ENCODE measurements around the gene FBXW9.
"Not testable (repeated sequence)": the region's sequence is repeated elsewhere in the genome, so short reads cannot be mapped to it uniquely, and the experiment has no call there.

The FBXW9 gene

DNA sequence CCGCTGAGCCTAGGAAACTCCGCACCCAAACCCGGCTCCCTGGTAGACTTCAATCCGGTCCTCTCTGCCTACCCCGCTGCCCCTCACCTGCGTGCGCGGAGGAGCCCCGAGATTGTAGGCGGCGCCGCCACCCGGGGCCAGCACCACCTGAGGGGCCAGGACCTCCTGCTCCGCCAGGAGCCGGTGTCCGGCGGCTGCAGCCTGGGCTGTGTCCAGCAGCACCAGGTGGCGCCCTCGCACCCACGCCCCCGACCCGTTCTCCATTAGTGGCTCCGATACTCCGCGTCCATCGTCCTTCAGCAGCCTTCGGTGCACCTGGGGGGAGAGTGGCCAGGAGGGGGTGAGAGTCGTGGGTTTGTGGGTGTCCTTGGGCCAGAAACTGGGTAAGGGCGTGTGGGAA, 48.3 kb downstream of the FBXW9 start:
- no peak for DNase-seq

DNA sequence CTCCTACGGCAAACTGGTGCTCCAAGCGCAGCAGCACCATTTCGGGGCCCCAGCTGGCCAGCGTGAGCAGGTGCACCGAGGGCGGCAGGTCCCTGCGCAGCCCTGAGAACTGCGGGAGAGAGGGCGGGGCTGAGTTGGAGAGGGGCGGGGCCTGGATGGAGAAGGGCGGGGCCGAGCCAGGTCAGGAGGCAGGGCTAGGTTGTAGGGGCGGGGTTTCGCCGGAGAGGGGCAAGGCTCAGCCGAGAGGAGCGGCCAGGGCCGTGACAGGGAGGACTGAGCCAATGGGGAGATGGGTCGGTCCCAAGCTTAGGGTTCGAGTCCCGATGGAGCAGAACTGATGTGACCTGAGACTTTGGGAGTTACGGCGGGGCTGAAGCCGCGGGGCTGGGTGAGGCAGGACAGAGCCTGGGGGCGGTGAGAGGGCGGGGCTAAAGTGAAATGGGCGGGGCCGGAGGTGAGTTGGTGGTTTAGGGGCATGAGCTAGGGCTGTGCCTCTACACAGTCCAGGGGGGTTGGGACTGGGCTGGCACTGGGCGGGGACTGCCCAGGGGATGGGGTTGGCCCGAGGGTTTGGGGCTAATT, 48.9 kb downstream of the FBXW9 start:
- DNase-seq: peak; percentile 50

DNA sequence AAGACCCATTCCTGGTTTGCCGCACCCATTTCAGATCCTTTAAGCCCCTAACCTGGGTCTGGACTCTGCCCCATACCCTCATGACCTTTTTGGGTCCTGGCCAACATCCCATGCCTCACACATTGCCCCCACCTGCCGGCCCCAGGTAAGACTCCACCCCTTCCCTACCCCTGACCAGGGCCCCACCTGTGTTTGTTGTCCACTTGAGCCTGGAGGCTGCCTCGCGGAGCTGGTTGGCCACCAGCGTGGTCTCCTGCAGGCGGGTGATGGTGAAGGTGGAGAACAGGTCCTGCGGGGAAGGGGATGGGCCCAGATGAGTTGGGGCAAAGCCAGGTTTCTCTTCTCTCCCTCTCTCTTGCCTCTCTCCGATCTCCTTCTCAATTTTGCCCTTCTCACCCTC, 49.4 kb downstream of the FBXW9 start:
- DNase-seq: no peak

DNA sequence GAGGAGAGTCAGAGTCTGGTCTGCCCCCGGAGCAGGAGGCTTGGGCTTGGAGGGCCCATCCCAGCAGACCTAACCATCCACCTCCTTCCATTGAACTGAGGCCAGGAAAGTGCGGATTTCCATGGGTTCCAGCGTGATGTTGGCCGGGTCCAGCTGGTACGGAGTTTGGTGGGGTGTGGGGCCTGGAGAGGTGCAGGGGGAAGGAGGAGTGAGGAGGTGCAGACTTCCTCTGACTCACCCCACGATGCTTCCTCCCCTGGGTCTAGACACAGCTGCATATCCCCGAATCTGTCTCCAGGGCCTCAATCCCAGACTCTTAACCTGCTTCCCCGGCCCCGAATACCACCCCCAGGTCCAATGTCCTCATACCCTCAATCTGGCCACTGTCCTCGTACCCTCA, 49.9 kb downstream of the FBXW9 start:
- DNase-seq: no peak

DNA sequence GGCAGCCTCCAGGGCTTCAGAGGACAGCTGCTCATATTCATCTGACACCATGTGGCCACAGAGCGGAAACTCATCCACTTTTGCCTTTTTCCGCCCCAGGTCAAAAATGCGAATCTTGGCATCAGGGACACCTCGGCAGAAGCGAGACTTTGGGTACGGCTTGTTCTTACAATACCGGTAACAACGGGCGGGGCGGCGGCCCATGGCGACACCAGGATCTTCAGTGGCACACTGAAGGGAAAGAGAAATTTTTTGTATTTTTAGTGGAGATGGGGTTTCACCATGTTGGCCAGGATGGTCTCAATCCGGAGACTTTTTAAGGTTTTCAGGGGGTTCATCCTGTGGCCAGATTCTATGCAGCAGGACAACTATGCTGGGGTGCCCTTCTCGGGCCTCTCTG, 52.7 kb downstream of the FBXW9 start:
- DNase-seq: not testable (repeated sequence)

DNA sequence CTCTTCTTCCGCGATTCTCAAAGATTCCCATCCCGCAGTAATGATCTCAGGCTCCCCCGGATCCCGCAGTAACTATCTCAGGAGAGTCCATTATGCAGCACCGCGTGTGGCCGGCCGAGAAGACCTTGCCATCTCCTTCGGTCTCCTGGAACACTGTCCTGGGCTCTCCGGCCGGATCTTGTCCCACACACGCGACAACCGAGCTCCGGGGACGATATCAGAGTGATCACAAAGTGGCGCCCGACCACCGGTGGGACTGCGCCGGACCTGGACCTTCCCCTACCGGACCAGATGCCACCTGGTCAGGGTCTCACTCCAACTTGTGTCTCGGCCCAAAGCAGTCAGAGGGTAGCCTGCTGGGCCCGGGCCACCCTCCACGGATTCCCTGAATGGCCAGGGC, 53.9 kb downstream of the FBXW9 start:
- no peak for DNase-seq

DNA sequence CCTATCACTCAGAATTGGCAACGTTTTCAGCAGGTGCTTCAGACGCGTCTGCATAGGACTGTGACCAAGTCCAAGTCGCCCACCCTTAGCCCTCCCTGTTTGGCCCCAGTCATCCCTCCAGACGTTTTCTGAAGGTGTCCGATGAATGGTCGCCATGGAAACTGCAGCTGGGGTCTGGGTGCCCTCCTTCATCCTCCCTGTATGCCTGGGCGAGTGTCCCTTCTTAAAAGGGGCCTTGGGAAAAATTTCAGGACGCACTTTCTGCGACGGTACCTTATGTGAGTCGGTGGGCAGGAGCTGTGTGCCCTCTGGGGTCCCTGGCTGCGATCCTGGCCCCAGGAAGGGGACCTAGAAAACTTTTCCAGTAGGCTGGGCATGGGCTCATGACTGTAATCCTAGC, 55.0 kb downstream of the FBXW9 start:
- DNase-seq: no peak

DNA sequence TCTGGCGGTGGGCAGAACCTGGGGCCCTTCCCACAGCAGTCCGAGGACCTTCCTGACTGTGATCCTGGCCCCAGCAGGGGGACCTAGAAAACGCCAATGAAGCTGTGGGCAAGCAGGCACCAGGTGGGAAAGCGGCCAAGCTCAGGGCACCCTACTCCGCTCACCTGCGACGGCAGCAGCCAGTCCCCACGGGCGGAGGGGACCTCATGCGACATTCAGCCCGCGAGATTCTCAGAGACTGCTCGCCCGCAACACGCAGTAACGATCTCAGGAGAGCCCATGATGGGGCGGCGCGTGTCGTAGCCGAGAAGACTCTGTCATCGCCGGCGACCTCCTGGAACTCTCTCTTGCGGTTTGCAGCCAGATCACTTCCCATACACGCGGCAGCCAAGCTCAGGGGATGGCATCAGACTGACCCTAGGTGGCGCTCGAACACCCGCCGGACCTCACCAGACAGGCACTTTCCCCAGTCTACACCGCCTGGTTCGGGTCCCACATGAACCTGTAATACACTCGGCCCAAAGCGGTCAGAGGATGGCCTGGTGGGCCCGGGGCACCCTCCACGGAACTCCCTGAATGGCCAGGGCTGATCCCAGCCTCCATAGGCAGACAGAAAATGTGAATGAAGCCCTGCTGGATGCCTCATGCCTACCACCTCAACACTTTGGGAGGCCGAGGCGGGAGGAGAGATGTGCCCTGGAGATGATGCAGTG, 56.4 kb downstream of the FBXW9 start:
- DNase-seq: peak; percentile 86
